Fibroblast of villous mesenchyme (primary cell): Measurements from ENCODE around the gene PMS1. TPM values are rescaled to one million over a fixed set of nuclear protein-coding genes. Genes with fewer than 3 reads are reported as not detected.

Experiments
- DNase-seq: peaks from one replicate; pipeline ENCODE4 v3.0.0-alpha.2; 2010; ENCODE audit warnings: low read depth
- H3K4me3 ChIP-seq: 2 replicates; pipeline ENCODE4 v1.5.1; 2011; ENCODE audit warnings: low read depth, mild to moderate bottlenecking, low read length
- total RNA-seq: library from RNA; depleted of rRNA; stranded (reverse); fragments of >200 nt; gene quantifications from 2 replicates; pipeline ENCODE4 v1.2.3, GENCODE V29; 2012
- TF ChIP-seq, protein P1 (sequence below): IDR thresholded peaks from 2 replicates; pipeline ENCODE4 v1.5.1; 2012; ENCODE audit warnings: low read depth, mild to moderate bottlenecking, low read length; ENCODE audit not compliant: insufficient read depth

PMS1 gene
- total RNA-seq, 1 donor, result 40.2 TPM

DNA sequence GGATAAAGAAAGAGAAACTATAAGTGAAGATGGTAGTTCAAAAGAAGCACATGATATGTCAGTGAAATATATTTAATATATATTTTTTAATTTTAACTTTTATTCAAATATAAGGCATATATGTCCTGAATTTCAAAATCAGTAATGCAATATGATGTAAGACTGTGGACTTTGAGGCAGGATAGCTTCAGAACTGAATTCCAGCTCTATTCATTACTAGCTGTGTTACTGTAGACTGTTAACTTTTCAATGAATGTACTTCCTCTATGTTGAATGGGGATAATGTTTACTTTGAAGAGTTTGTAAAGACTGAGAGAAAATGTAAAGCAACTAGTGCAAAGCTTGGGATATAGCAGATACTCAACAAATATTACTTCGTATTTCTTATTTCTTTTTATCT lies 112.6 kb downstream of the PMS1 start:
- DNase-seq, result no peak
- TF ChIP-seq, protein P1, sequence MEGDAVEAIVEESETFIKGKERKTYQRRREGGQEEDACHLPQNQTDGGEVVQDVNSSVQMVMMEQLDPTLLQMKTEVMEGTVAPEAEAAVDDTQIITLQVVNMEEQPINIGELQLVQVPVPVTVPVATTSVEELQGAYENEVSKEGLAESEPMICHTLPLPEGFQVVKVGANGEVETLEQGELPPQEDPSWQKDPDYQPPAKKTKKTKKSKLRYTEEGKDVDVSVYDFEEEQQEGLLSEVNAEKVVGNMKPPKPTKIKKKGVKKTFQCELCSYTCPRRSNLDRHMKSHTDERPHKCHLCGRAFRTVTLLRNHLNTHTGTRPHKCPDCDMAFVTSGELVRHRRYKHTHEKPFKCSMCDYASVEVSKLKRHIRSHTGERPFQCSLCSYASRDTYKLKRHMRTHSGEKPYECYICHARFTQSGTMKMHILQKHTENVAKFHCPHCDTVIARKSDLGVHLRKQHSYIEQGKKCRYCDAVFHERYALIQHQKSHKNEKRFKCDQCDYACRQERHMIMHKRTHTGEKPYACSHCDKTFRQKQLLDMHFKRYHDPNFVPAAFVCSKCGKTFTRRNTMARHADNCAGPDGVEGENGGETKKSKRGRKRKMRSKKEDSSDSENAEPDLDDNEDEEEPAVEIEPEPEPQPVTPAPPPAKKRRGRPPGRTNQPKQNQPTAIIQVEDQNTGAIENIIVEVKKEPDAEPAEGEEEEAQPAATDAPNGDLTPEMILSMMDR, result no peak

DNA sequence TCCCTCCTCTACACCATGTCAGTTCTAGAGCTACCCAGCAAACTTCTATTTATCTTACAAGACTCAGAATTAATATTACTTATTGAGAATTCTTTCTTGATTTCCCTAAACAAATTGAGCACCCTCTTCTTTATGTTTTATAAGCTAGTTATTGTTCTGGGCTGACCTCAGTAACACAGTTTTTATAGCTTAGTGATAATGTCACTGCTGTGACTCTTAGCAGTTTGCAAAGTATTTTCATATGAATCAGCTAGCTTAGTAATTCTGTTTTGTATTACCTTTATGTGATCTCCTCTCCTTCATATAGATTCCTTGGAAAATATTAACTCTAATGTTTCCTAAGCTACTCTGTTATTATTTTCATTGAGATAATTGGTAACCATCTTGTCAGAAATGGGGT lies 114.9 kb downstream of the PMS1 start:
- H3K4me3 ChIP-seq, result no peak overlapping the region
- no peak for DNase-seq
- TF ChIP-seq, protein P1, result no peak

More for the DNA sequence above, 112.6 kb downstream of the PMS1 start:
- no peak overlapping the region for H3K4me3 ChIP-seq

DNA sequence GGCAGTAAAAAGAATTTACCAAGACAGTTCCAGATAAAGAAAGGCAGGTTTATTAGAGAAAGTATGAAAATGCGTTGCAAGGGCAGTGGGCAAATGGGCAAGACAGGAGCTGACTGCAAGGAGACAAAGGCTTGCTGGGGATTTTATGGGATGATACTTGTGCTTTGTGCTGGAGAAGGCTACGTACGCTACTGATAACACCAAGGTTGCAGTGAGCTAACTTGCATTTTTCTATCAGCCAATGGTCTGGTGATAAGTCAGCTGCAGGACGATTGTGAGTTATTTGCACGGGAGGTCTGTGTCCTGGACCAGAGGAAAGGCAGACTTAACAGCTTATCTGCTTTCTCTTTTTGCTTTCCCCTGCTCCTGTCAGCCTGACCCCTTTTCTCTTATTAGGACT lies 116.5 kb downstream of the PMS1 start:
- TF ChIP-seq, protein P1, result no peak

DNA sequence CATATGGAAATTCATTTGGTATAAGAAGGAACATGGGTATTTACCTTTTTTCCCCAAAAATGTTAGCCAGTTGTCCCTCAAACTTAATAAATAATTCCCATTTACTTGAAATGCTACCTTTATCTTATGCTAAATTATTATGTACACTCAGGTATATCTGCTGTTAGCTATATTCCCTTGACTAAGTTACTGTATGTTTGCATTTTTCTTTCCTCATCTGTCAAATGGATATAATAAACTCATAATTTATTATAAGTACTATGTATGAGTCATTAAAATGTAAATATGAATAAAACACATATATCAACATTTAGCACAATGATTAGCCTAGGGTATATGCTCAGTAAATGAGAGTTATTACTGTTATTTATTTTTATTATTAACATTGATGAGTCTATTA lies 117.4 kb downstream of the PMS1 start:
- TF ChIP-seq, protein P1, result no peak
- no peak overlapping the region for H3K4me3 ChIP-seq
- no peak for DNase-seq

More for the DNA sequence above, 116.5 kb downstream of the PMS1 start:
- H3K4me3 ChIP-seq, result no peak overlapping the region
- DNase-seq, result no peak

DNA sequence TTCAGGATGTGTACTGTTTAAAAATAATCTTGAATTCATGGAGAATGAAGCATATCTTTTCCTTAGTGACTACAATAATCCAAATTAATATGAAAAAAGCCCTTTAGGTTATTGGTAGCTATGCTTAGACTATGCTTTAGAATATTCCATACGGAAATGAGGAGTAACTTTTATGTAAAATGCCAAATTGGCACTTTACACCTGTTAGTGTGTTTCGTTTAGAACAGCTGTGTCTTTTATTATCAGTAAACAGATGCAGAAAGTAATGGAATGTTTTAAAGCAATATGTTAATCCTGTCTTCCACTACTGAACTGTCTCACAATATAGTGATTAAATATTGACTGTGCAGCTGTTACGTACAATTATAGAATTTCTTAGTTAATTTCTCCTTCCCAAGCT lies 129.6 kb downstream of the PMS1 start:
- TF ChIP-seq, protein P1, result no peak
- no peak for DNase-seq
- no peak overlapping the region for H3K4me3 ChIP-seq

DNA sequence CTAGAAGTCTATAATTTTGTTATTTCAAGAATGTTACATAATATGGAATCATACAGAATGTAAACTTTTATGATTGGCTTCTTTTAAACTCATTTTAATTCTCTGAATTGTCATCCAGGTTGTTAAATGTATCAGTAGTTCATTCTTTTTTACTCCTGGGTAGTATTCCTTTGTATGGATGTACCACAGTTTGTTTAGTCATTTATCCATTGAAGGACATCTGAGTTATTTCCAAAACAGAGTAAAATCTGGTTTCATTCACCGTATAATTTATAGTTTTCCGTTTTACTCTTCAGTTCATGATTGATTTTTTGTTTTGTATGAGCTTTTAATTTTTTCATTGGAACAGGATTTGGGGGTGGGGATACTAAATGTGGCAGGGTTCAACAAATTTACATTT lies 132.4 kb downstream of the PMS1 start:
- no peak for DNase-seq
- TF ChIP-seq, protein P1, result no peak
- no peak overlapping the region for H3K4me3 ChIP-seq

Other genes with a start within 250 kb of the PMS1 start
- gene SLC40A1, start 203.7 kb upstream of the PMS1 start, total RNA-seq, result 7.7 and 19.4 TPM in 2 replicates
- 49.0 and 69.1 TPM in 2 replicates for gene ASNSD1, start 123.0 kb upstream of the PMS1 start, total RNA-seq
- gene ANKAR, start 109.8 kb upstream of the PMS1 start, total RNA-seq, result 5.6 and 7.1 TPM in 2 replicates
- 7.4 and 12.5 TPM in 2 replicates for gene OSGEPL1, start 21.7 kb upstream of the PMS1 start, total RNA-seq
- 32.9 and 57.4 TPM in 2 replicates for gene ORMDL1, start 111 bp upstream of the PMS1 start, total RNA-seq